Ectodermal cell (in vitro differentiated cells): ENCODE measurements around the gene ZNF700.

Experiments used
- H3K27ac ChIP-seq: 2 replicates; pipeline ENCODE4 v1.7.0; 2013; ENCODE audit warnings: mild to moderate bottlenecking, low read depth, low read length; ENCODE audit not compliant: insufficient read depth, poor library complexity, severe bottlenecking
- H3K27me3 ChIP-seq: 2 replicates; pipeline ENCODE4 v1.7.0; 2013; ENCODE audit warnings: mild to moderate bottlenecking, low read length; ENCODE audit not compliant: insufficient read depth, control insufficient read depth, poor library complexity, severe bottlenecking
- H3K36me3 ChIP-seq: one replicate; pipeline ENCODE4 v1.7.0; 2013; ENCODE audit warnings: low read length; ENCODE audit not compliant: control insufficient read depth, insufficient read depth
- H3K4me1 ChIP-seq: one replicate; pipeline ENCODE4 v1.7.0; 2013; ENCODE audit warnings: low read length; ENCODE audit not compliant: control insufficient read depth, insufficient read depth
- H3K4me3 ChIP-seq: 2 replicates; pipeline ENCODE4 v1.7.0; 2013; ENCODE audit warnings: low read depth, low read length, control low read depth; ENCODE audit not compliant: insufficient read depth
- H3K9me3 ChIP-seq: 2 replicates; pipeline ENCODE4 v1.7.0; 2013; ENCODE audit warnings: mild to moderate bottlenecking, low read length, moderate library complexity; ENCODE audit not compliant: control insufficient read depth
- WGBS, 2 experiments: methylation state at CpG; one replicate each; pipeline ENCODE4 v1.1.7; 2013; ENCODE audit warnings: missing lambda C conversion rate in 2 of 2; 5-methylcytosine and 5-hydroxymethylcytosine counted together

ZNF700 gene

DNA sequence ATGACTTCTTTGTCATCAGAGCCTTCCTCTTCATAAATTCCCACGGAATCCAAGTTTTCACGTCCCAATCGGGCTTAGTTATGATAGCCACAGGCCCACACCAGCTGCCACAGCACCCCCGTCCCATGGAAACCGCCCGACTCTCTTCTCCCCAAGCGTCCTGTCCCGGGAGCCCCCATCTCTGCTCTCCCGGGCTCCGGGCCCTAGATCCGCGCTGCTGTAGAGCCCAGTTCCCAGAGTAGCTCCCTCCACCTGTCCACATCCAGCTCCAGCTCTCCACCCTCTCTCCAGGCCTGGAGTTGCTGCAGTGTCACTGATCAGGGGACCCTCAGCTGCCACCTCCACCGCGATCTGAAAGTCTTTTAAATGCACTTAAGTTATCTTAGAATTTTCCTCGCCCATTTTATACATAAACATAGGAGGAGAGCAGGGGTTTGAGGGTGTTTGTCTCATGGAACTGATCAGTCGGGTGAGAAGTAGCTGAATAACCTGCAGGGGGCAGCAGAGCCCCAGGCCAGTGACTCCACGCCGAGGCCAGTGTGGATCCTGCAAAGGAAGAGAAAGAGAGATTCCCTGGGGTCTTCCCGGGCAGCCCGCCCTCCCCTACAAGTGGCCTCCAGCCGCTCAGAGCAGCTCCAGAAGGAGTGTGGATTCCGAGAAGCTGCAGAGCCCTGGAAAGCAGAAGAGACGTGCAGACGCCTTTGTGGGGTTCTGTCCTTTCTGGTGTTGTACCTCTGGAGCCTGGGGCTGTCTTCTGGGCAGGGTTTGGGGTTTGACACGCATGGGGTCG is 38.9 kb downstream of the ZNF700 start:
- Histone ChIP-seq H3K9me3 (no peaks in the 10 kb centered on the region), H3K27ac (no peak overlapping the region), H3K4me3 (no peak overlapping the region), H3K36me3 (no peaks in the 10 kb centered on the region), H3K27me3 (peaks cover 3% of the 10 kb centered on the region), H3K4me1 (peaks cover 5% of the 10 kb centered on the region)
- 38 to 40% methylated on average over 25 to 26 of the region's 26 CpGs for WGBS, 2 experiments

GRCh38 chr19:11964496-11964857 is 39.6 kb downstream of the ZNF700 start:
- peak overlapping the region; percentile 96 for H3K27ac ChIP-seq
- H3K27me3 ChIP-seq = peaks cover 3% of the 10 kb centered on the region
- H3K4me3 ChIP-seq = peak overlapping the region; percentile 83
- peaks cover 5% of the 10 kb centered on the region for H3K4me1 ChIP-seq
- WGBS, 2 experiments = 7 to 12% methylated on average over 8 of the region's 8 CpGs
- no peaks in the 10 kb centered on the region for H3K9me3 ChIP-seq
- no peaks in the 10 kb centered on the region for H3K36me3 ChIP-seq

GRCh38 chr19:11964858-11965645 is 40.1 kb downstream of the ZNF700 start, which contains the start of gene ZNF763:
ZNF763 (plus strand) TSS chr19:11965040; CDS start chr19:11965209, 169 bp downstream.
- WGBS, 2 experiments = 1% methylated on average over 47 of the region's 47 CpGs
- Histone ChIP-seq H3K27ac (peak within 1 kb of the TSS; percentile 96), H3K27me3 (peaks cover 3% of the 10 kb centered on the region), H3K36me3 (no peaks in the 10 kb centered on the region), H3K4me1 (peaks cover 5% of the 10 kb centered on the region), H3K9me3 (no peaks in the 10 kb centered on the region), H3K4me3 (peak within 1 kb of the TSS; percentile 83)

- no peak overlapping the region for H3K27ac ChIP-seq
- H3K27me3 ChIP-seq = peaks cover 3% of the 10 kb centered on the region
- H3K4me1 ChIP-seq = no peaks in the 10 kb centered on the region
- no CpG with 5 or more reads among the region's 1 CpG for WGBS, 2 experiments
- no peaks in the 10 kb centered on the region for H3K36me3 ChIP-seq
- no peaks in the 10 kb centered on the region for H3K9me3 ChIP-seq
- no peak overlapping the region for H3K4me3 ChIP-seq
These were observed 45.3 kb downstream of the ZNF700 start for GRCh38 chr19:11970174-11970573.

- no peak overlapping the region for H3K27ac ChIP-seq
- no peaks in the 10 kb centered on the region for H3K4me1 ChIP-seq
- no peaks in the 10 kb centered on the region for H3K9me3 ChIP-seq
- H3K27me3 ChIP-seq = no peaks in the 10 kb centered on the region
- H3K4me3 ChIP-seq = no peak overlapping the region
- WGBS, 2 experiments = 70 to 100% methylated on average over 1 to 2 of the region's 2 CpGs
- no peaks in the 10 kb centered on the region for H3K36me3 ChIP-seq
These were observed 46.1 kb downstream of the ZNF700 start for GRCh38 chr19:11971041-11971440.

GRCh38 chr19:11973019-11973810 is 48.3 kb downstream of the ZNF700 start:
- 73 to 78% methylated on average over 3 of the region's 5 CpGs for WGBS, 2 experiments
- Histone ChIP-seq H3K27me3 (no peaks in the 10 kb centered on the region), H3K9me3 (no peaks in the 10 kb centered on the region)

GRCh38 chr19:11978492-11979100 is 53.7 kb downstream of the ZNF700 start:
- peaks cover 3% of the 10 kb centered on the region for H3K9me3 ChIP-seq
- no peaks in the 10 kb centered on the region for H3K4me1 ChIP-seq
- H3K27me3 ChIP-seq = no peaks in the 10 kb centered on the region
- H3K4me3 ChIP-seq = no peak overlapping the region
- peaks cover 13% of the 10 kb centered on the region for H3K36me3 ChIP-seq
- 88 to 93% methylated on average over 8 to 9 of the region's 9 CpGs for WGBS, 2 experiments
- H3K27ac ChIP-seq = no peak overlapping the region

More at GRCh38 chr19:11973019-11973810, 48.3 kb downstream of the ZNF700 start:
- peaks cover 6% of the 10 kb centered on the region for H3K36me3 ChIP-seq
- no peaks in the 10 kb centered on the region for H3K4me1 ChIP-seq
- no peak overlapping the region for H3K27ac ChIP-seq
- no peak overlapping the region for H3K4me3 ChIP-seq

DNA sequence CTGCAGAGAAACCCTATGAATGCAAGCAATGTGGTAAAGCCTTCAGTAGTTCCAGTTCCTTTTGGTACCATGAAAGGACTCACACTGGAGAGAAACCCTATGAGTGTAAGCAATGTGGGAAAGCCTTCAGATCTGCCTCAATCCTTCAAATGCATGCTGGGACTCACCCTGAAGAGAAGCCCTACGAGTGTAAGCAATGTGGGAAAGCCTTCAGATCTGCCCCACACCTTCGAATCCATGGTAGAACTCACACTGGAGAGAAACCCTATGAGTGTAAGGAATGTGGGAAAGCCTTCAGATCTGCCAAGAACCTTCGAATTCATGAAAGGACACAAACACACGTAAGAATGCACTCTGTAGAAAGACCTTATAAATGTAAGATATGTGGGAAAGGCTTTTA is 54.6 kb downstream of the ZNF700 start:
- no peak overlapping the region for H3K4me3 ChIP-seq
- no peaks in the 10 kb centered on the region for H3K4me1 ChIP-seq
- 94 to 96% methylated on average over 4 of the region's 4 CpGs for WGBS, 2 experiments
- no peak overlapping the region for H3K27ac ChIP-seq
- peaks cover 3% of the 10 kb centered on the region for H3K9me3 ChIP-seq
- H3K36me3 ChIP-seq = peaks cover 13% of the 10 kb centered on the region
- no peaks in the 10 kb centered on the region for H3K27me3 ChIP-seq

GRCh38 chr19:11982526-11982925 is 57.6 kb downstream of the ZNF700 start:
- WGBS, 2 experiments = 85 to 90% methylated on average over 4 of the region's 4 CpGs
- Histone ChIP-seq H3K9me3 (peaks cover 3% of the 10 kb centered on the region), H3K27ac (no peak overlapping the region)

More at GRCh38 chr19:11982526-11982925, 57.6 kb downstream of the ZNF700 start:
- H3K4me3 ChIP-seq = no peak overlapping the region
- H3K27me3 ChIP-seq = no peaks in the 10 kb centered on the region
- peaks cover 9% of the 10 kb centered on the region for H3K36me3 ChIP-seq
- H3K4me1 ChIP-seq = no peaks in the 10 kb centered on the region
